BJ (cell line): Measurements from ENCODE around the gene FOXN3. TPM values are rescaled to one million over a fixed set of nuclear protein-coding genes. Genes with fewer than 3 reads are reported as not detected.

Experiments used
- CTCF ChIA-PET: fragments of 350-600 bp; formaldehyde crosslinking; extraction: SDS; loops from one replicate; lab custom pipeline; 2021; ENCODE audit warnings: antibody characterized with exemption, inconsistent platforms; lab: Yijun Ruan, JAX
- POLR2A ChIA-PET: fragments of 300-600 bp; sonication (Branson Sonifier 250); formaldehyde crosslinking; extraction: SDS; loops from one replicate; lab custom pipeline; 2021; ENCODE audit warnings: antibody characterized with exemption; lab: Charles Lee
- DNase-seq: peaks from one replicate; pipeline ENCODE4 v3.0.0-alpha.2; 2011; ENCODE audit warnings: low read depth
- H3K27me3 ChIP-seq: 2 replicates; pipeline ENCODE4 v1.6.0; 2011; ENCODE audit warnings: low read length; ENCODE audit not compliant: control insufficient read depth, insufficient read depth
- H3K36me3 ChIP-seq: 2 replicates; pipeline ENCODE4 v1.5.1; 2011; ENCODE audit warnings: low read length; ENCODE audit not compliant: control insufficient read depth, insufficient read depth
- H3K4me3 ChIP-seq: 2 replicates; pipeline ENCODE4 v1.5.1; 2011; ENCODE audit warnings: low read depth, mild to moderate bottlenecking, control low read depth, low read length
- polyA plus RNA-seq: library from polyadenylated mRNA; depleted of rRNA; stranded (reverse); fragments of >200 nt; gene quantifications from 2 replicates; pipeline ENCODE4 v1.2.3, GENCODE V29; 2011
- TF ChIP-seq, protein P1 (sequence below): IDR thresholded peaks from 2 replicates; pipeline ENCODE4 v1.5.1; 2011; ENCODE audit warnings: low read depth, mild to moderate bottlenecking, control low read depth, inconsistent platforms, low read length, moderate library complexity; ENCODE audit not compliant: insufficient read depth

Gene FOXN3
- polyA plus RNA-seq, 1 experiment: 30.2 TPM

DNA sequence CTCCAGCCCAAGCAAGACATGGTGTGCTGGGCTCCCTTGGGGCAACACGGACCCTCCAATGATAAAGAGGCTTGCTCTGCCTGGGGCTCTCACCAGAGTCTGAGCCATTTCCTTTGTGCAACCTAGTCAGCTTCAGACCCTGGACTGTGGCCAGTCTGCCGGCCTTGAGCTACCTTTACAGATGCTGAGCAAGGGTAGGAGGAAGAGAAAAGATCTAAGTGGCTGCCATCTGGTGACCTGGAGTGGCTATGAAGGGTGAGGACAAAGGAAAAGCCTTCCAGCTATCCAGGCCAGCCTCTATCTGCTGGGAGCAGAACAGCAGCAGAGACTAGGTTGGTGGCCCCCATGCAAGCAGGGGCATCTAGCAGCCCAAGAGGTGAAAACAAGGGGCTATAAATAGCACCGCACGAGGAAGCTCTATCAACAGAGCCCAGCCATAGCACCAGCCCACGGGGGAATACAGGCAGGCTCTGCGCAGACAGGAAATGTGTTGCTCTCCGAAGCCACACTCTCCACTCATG, 230.1 kb downstream of the FOXN3 start:
- TF ChIP-seq, protein P1, sequence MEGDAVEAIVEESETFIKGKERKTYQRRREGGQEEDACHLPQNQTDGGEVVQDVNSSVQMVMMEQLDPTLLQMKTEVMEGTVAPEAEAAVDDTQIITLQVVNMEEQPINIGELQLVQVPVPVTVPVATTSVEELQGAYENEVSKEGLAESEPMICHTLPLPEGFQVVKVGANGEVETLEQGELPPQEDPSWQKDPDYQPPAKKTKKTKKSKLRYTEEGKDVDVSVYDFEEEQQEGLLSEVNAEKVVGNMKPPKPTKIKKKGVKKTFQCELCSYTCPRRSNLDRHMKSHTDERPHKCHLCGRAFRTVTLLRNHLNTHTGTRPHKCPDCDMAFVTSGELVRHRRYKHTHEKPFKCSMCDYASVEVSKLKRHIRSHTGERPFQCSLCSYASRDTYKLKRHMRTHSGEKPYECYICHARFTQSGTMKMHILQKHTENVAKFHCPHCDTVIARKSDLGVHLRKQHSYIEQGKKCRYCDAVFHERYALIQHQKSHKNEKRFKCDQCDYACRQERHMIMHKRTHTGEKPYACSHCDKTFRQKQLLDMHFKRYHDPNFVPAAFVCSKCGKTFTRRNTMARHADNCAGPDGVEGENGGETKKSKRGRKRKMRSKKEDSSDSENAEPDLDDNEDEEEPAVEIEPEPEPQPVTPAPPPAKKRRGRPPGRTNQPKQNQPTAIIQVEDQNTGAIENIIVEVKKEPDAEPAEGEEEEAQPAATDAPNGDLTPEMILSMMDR: no peak
- POLR2A ChIA-PET: no interaction called here
- Histone ChIP-seq H3K27me3 (no peaks in the 10 kb centered on the region), H3K36me3 (peaks cover 5% of the 10 kb centered on the region), H3K4me3 (no peak overlapping the region)
- no peak for DNase-seq
- CTCF ChIA-PET: no interaction called here

DNA sequence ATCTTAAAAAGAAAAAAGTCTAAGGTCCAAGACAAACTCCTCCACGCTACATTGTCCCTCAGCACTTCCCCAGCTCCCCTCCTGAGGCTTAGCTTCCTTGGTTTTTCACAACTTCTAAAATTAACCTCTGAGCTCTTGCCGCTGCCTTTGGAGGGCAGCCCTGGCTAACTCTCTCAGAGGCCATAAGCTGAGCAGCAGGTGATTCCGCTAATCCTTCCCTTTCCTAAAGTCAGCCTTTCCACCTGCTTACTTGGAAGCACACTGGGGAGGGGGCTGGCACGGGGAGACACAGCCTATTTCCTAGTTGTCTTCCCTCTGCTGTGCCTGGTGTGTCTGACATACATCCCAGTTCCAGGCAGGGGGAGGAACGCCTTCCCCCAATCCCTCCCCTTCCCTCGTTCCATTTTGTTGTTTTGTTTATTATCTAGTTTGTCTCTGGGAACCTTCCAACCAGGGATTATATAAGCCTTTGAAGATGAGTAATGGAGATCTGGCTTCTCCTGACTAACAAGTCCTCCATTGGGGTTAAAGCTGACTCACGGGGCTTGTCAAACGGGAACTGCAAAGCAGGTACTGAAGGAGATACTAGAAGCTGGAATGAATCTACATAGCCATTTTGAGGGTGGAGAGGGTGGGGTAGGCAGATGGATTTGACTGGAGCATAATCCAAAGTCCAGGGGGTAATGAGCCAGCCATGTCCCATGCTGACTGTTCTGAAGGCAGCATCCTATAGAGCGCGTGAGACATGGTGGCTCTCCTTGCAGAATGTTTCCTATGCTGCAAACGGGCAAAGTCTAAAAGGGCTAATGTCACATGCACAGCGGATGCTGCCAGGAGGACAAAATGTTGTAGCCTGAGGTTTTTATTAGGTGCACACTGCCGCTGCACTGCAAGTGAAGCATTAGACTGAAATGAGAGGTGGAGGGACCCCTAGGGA, 230.8 kb downstream of the FOXN3 start:
- CTCF ChIA-PET: interaction anchor here (0.6 to 0.9 kb wide), 2 partner anchors 9 to 581 kb away, joined by 3 read pairs; no protein-coding TSS in a partner anchor
- Histone ChIP-seq H3K27me3 (no peaks in the 10 kb centered on the region), H3K4me3 (no peak overlapping the region), H3K36me3 (peaks cover 5% of the 10 kb centered on the region)
- POLR2A ChIA-PET: no interaction called here
- no peak for DNase-seq
- TF ChIP-seq, protein P1: no peak

DNA sequence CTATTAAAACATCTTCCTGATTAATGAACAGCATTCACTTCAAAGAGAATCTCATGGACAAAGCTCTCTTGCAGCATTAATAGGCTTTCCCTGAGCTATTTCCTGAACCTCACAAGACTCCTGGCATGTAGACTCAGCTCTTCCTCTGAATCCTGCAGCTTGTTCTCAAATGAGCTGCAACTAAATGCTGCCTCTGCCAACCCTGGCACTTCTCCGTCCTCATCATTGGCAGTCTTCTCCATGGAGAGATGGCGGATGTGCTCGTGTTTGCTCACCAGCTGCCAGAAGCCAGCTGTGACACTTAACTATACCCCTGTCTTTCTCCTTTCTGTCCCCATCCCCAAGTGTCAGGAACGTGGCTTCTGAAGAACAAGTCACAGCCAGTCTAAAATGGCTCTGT, 232.1 kb downstream of the FOXN3 start:
- no peak for DNase-seq
- ChIA-PET POLR2A (no interaction called here), CTCF (interaction anchor here (0.9 to 1.0 kb wide), 2 partner anchors 7 to 12 kb away, joined by 3 to 4 read pairs; no protein-coding TSS in a partner anchor)
- H3K4me3 ChIP-seq: no peak overlapping the region
- TF ChIP-seq, protein P1: no peak
- H3K27me3 ChIP-seq: no peaks in the 10 kb centered on the region
- peaks cover 5% of the 10 kb centered on the region for H3K36me3 ChIP-seq

DNA sequence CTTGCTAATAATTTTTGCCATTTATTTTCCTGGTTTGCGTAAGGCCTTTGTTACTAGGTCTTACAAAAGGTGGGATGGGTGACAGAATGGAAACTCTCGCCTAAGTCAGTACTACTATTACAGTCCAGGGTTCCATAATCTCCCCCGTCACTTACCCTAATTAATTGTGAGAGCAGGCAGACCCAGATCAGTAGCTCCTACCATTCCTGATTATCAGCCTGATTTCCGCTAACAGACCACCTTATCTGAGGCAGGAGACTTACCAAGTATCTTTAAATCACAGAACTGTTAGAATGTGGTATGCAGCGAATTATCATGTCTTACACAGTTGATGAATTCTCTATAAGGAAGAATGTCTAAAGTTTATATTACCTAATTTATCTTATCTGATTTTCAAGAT, 234.7 kb downstream of the FOXN3 start:
- no peak for DNase-seq
- Histone ChIP-seq H3K4me3 (no peak overlapping the region), H3K27me3 (no peaks in the 10 kb centered on the region), H3K36me3 (peaks cover 4% of the 10 kb centered on the region; the same call in 1 of the 2 replicates)
- TF ChIP-seq, protein P1: no peak
- ChIA-PET POLR2A (no interaction called here), CTCF (no interaction called here)

DNA sequence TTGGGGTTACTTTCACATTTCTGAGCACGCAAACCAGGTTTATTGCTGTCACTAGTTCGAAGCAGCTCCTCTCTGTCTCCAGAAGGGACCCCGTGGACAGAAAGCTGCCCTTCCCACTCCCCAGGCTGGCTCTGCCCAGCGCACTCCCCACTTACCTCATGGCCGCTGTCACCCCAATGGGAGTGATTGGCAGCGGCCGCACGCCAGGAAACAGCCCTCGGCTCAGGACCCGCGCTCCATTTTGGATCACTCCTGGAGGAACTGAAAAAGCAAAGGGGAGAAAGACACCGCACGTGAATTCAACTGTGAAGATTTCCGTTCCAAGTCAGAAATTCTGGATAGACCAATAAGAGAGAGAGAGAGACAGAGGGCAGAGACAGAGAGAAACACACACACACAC, 236.5 kb downstream of the FOXN3 start:
- TF ChIP-seq, protein P1: no peak

More for the DNA sequence above, 236.5 kb downstream of the FOXN3 start:
- H3K4me3 ChIP-seq: no peak overlapping the region
- CTCF ChIA-PET: no interaction called here
- peaks cover 2% of the 10 kb centered on the region; the same call in 1 of the 2 replicates for H3K36me3 ChIP-seq
- no peak for DNase-seq
- no peaks in the 10 kb centered on the region for H3K27me3 ChIP-seq
- POLR2A ChIA-PET: no interaction called here
